GM18526 (cell line): ENCODE measurements around the gene SIM2.

ENCODE experiments used
- POLR2A ChIP-seq: IDR thresholded peaks from 3 replicates; pipeline ENCODE4 v1.6.1; 2011; ENCODE audit not compliant: insufficient read length; ENCODE audit errors: extremely low read depth

SIM2 gene

GRCh38 chr21:36717976-36718375, 19.1 kb downstream of the SIM2 start:
- TF ChIP-seq POLR2A: no peak

DNA sequence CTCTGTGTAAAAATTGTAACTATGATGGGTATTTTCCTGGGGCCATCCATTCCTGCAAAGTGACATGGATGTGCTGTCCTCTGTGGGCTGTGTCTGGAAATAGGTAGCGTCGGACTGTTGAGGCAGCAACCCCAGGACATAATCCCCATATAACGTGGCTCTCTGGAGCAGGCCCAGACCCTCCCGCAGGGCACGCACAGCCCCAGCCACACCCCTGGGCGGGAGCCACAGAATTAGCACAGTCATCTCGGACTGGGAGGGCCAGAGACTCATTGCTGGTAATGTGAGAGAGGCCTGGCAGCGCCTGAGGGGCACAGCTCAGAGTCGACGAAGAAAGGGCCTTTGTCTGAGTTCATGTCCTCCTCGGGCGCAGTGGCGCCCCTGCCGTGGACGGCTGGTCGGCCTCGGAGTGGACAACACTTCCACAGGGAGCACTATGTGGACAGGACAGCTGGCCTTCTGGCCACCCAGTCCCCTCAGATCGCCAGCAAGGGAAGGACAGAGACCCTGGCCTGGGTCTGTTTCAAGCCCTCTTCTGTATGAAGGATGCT, 20.1 kb downstream of the SIM2 start:
- no peak for TF ChIP-seq POLR2A

- no peak for TF ChIP-seq POLR2A
Measured at GRCh38 chr21:36719614-36720013, 20.7 kb downstream of the SIM2 start.

GRCh38 chr21:36721817-36722216, 22.9 kb downstream of the SIM2 start:
- TF ChIP-seq POLR2A: no peak

DNA sequence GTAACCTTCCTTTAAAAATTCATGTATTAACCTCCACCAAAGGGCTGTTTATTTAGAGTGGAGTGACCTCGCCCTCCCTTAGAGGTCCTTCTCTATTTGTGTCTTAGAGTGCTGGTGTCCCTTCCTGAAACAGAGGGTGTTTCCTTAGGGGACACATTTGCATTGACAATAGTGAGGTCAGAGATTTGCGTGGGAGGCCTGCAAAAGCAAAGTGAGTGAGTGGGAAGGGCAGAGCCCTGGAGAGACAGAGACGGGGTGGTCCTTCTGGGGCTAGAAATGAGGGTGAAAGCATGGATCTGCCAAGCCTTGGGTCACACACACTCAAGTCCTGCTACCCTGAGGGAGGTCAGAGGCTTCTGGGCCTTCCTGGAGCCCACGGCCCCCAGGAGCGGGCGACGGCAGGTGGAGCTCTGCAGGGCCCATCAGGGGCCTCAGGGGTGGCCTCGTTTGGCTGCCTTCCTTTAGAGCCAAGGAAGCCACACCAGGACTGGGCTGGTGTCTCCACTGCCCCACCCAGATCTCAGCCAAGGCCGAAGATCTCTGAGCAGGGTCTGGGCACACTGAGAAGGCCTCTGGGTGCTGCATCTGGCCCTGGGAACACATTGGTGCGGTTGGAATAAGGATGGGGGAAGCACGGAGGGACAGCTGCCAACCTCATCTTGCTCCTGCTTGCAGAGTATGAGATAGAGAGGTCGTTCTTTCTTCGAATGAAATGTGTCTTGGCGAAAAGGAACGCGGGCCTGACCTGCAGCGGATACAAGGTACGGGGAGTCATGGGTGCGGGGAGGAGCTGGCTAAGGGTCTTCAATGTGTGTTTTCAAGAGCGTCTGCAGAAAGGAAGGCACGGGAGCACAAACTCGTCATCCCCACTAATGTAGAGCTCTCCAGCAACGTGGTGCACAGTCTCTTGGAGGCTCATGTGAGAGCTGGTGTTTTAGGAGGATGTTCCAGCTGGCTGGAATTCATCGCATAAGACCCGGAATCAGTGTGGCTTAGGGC, 23.8 kb downstream of the SIM2 start:
- TF ChIP-seq POLR2A: no peak

GRCh38 chr21:36723371-36723881, 24.5 kb downstream of the SIM2 start:
- no peak for TF ChIP-seq POLR2A

GRCh38 chr21:36724660-36725059, 25.7 kb downstream of the SIM2 start:
- no peak for TF ChIP-seq POLR2A

- TF ChIP-seq POLR2A: no peak
Measured at GRCh38 chr21:36725793-36726386, 27.0 kb downstream of the SIM2 start.

GRCh38 chr21:36727866-36728265, 29.0 kb downstream of the SIM2 start:
- no peak for TF ChIP-seq POLR2A

DNA sequence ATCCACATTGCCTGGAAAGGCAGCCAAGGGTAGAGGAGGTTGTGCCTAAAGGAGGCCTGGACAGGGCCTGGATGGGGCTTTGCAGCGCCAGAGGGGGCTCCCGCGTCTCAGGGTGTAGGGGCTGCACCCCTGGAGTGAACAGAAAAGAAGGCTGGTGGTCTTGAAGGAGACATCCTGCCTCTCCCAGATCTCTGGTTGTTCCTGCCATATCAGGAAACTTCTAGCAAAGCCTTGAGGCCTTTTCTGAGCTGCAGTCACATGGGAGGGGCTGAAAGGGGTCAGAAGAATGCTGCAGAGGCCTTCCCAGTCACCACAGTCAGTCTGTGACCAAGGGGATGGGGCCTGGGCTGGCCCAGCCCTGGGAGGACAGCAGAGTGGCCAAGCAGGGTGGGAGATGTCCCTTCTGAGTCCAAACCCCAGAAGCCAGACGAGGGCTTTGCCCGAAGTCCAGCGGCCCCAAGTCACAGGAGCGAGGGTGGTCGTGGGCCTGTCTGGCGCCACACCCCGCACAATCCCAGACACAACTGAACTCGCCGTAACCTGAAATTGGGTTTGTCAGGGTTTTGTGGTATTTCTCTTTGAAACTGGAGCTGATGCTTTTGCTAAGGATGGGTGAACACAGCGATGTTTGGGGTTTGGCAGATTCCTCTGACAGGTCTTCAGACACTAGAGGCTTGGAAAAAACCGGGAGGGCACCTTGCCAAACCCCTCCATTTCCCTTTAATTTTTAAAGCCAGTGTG, 29.6 kb downstream of the SIM2 start:
- TF ChIP-seq POLR2A: no peak

DNA sequence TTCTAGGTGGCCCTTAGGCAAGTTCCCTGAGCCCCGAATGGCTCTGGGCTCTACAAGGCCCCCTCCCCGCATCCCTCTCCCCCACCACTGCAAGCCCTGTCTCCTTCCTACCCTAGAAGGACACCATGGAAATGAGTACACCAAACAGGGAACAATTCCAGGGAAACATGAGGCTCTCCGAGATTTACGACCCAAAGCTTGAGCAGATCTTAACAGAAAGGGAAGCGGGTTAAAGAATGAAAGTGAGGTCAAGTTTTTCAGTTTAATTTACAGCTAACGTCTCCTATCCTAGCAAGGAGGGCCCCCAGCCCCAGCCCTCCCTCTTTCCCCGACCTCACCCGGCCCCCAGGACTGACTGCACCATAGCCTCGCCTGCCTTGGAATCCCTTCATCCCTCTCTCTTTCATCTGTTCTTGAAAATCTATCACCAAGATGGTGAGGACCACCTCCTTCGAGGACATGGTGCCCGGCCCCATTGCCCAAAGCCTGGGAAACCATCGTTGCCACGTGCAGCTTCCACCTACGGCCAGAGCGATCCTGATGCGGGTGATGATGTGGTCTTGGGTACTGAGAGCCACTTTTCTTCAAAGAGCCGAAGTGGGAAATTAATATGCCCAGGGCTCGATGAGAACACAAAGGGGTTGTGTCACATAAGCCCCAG, 30.5 kb downstream of the SIM2 start:
- TF ChIP-seq POLR2A: no peak

DNA sequence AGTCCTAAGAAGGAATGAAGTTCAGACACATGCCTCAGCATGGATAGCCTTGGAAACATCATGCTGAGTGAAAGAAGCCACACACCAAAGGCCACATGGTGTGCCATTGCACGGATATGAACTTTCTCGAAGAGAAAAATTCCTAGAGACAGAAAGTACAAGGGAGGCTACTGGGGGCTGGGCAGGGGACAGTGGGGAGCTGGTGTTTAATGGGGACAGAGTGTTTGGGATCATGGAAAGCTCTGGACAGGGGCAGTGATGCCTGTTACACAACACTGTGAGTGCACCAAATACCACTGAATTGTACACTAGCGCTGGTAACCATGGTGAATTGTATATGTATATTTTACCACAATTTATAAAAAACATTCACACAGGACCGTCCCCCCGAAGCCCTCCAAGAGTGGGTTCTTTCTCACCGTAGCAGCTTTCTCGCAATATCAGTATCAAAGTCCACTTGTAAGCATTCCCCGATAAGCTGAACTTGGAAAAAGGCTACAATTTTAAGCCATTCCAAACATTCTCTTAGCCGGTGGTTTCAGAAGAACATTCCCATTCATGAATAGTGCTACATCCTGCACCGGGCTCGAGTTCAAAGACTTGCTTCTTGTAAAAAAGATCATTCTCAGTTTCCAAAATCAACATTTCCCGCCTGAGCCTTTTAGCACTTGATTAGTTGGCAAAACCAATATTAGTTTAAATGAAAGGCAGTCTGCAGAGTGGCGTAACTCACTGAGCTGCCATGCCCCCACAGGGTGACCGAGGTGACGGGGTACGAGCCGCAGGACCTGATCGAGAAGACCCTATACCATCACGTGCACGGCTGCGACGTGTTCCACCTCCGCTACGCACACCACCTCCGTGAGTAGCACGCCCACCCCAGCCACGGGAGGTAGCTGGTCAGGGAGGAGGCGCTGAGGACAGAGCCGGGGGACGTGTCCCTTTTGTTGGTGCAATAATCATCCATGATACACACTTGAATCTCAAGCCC, 31.7 kb downstream of the SIM2 start:
- no peak for TF ChIP-seq POLR2A

DNA sequence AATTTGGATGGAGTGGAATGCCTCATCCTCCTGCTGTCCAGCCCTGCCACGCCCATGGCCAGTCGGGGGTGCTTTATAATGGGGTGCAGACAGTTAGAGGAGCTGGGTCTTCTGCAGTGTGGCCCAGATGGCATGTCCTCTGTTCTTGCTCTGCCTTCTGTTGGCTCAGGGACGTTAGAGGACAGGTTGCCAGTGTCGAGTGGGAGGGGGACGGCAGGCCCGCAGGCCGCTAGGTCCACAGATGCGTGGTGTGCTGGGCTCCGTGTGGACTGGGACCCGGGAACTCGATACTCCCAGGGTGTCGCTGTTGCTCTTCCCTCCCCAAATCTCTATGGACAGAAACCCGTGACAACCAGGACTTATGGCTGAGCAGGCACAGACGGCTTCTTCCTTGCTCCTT, 33.3 kb downstream of the SIM2 start:
- TF ChIP-seq POLR2A: no peak

DNA sequence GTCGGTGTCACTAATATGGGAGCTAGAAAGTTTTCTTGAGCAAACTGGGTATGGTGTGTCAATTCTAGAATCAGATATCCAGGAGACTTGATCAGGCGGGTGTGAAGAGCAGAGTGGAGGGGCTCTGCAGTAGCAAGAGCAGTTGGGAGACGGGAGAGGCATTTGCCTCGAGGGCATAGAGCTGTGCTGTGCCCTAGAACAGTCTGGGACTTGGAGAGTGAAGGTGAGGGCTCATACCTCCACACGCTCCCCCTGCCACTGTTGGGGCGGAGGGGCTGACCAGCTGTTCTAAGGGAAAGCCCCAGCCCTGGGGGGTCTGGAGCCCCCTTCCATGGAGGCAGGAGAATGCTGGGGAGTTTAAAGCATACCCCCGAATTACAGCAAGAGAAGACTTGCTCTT, 33.8 kb downstream of the SIM2 start:
- TF ChIP-seq POLR2A: no peak

GRCh38 chr21:36733857-36734256, 34.9 kb downstream of the SIM2 start:
- TF ChIP-seq POLR2A: no peak
